ENCODE data around the gene MTCH1.
"Not testable (repeated sequence)": the region's sequence is repeated elsewhere in the genome, so short reads cannot be mapped to it uniquely, and the experiment has no call there.

The MTCH1 gene

DNA sequence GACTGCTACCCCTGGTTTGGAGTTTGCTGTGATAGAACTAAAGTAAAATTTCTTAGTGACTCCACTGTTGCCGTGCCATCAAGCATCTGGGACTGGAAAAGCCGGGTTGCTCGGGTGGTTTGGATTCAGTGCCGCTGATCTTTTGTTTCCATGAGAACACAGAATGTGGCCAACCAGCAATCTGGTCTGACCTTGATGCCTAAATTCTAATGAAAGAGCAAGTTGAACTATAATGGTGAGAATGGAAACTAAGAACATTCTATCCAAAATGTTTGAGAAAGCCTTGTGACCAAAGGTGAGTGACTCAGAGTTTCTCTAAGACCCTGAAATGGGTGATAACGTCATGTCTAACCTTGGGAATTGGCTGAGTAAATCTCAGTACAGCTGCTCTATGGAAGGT, 41.3 kb downstream of the MTCH1 start:
- in situ Hi-C loops (cut with HindIII; ENCODE audit: low pct_unique_long_range_greater_than_20kb, low sequenced_read_pairs), result no loop called here
- DNase-seq (ENCODE audit: low read depth in 1 of 2, low spot score in 1 of 2), result peak; percentile 18 to 51
- no peak for TF ChIP-seq JUND (IDR thresholded peaks at IDR 0.05; ENCODE audit: low read depth)

DNA sequence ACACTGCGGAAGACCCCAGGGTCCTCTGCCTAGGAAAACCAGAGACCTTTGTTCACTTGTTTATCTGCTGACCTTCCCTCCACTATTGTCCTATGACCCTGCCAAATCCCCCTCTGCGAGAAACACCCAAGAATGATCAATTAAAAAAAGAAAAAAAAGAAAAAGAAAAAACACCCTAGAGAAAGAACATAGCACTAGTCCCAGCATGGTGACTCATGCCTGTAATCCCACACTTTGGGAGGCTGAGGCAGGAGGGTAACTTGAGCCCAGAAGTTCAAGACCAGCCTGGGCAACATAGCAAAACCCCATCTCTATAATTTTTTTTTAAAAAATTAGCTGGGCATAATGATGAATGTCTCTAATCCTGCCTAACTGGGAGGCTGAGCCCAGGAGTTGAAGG, 43.7 kb downstream of the MTCH1 start:
- in situ Hi-C loops (cut with HindIII; ENCODE audit: low pct_unique_long_range_greater_than_20kb, low sequenced_read_pairs); DNase-seq (ENCODE audit: low read depth in 1 of 2, low spot score in 1 of 2): not testable (repeated sequence)

DNA sequence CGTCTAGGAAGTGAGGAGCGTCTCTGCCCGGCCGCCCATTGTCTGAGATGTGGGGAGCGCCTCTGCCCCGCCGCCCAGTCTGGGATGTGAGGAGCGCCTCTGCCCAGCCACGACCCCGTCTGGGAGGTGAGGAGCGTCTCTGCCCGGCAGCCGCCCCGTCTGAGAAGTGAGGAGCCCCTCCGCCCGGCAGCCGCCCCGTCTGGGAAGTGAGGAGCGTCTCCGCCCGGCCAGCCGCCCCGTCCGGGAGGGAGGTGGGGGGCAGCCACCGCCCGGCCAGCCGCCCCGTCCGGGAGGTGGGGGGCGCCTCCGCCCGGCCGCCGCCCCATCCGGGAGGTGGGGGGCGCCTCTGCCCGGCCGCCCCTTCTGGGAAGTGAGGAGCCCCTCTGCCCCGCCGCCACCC, 44.4 kb downstream of the MTCH1 start:
- DNase-seq (ENCODE audit: low read depth in 1 of 2, low spot score in 1 of 2); in situ Hi-C loops (cut with HindIII; ENCODE audit: low pct_unique_long_range_greater_than_20kb, low sequenced_read_pairs): not testable (repeated sequence)

DNA sequence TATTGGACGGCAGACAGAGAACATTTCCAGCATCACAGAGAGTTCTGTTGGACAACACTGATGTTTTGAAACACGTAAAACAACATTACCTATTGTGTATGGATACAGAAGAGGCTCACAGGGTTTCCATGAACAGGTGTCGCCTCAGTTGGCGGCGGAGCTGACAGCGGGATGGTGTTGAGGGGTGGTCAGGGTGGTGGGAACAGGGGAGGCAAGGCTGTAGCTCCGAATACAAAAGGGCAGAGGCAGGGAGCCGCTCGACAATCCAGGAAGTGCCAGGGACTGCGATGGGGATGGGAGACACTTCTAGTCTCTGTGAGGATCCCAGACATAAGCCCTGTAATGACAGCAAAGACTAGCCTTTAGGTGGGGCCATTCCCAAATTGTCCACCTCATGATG, 46.0 kb downstream of the MTCH1 start:
- no peak for TF ChIP-seq JUND (IDR thresholded peaks at IDR 0.05; ENCODE audit: low read depth)
- in situ Hi-C loops (cut with HindIII; ENCODE audit: low pct_unique_long_range_greater_than_20kb, low sequenced_read_pairs), result no loop called here
- no peak for DNase-seq (ENCODE audit: low read depth in 1 of 2, low spot score in 1 of 2)

DNA sequence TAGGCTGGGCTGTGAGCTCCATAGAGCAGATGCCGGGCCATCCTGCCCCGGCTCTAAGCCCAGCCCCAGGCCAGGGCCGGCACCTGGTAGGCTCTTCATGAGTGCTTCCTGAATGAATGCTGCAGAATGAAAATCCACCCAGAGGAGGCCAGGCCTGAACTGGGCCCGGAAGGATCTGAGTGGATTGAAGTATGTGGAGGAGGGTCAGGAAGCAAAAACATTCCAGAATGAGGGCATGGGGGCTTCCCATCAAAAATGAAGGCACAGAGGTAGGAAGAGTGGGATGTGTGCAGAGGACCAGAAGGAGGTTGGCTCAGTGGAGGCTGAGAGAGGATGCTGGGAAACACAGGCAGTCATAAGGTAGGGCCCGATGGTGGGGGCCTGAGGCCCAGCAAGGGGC, 47.0 kb downstream of the MTCH1 start:
- DNase-seq (ENCODE audit: low read depth in 1 of 2, low spot score in 1 of 2); in situ Hi-C loops (cut with HindIII; ENCODE audit: low pct_unique_long_range_greater_than_20kb, low sequenced_read_pairs): not testable (repeated sequence)

DNA sequence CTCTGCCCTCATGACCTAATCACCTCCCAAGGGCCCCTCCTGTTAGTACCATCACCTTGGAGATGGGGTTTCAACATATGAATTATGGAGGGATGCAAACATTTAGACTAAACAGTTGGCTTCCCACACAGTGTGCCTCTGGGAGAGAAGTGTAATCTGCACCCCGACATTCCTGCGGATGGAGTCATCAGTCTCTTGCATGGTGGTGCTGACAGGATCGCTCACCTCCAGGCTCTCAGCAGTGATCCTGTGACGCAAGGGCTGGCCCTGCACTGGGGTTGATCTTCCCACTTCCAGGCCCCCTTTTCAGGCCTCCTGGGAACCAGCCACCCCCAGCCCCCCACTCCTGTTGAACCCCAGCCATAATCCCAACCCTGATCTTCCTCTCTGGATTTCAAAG, 47.5 kb downstream of the MTCH1 start:
- in situ Hi-C loops (cut with HindIII; ENCODE audit: low pct_unique_long_range_greater_than_20kb, low sequenced_read_pairs), result no loop called here
- no peak for DNase-seq (ENCODE audit: low read depth in 1 of 2, low spot score in 1 of 2)
- TF ChIP-seq JUND (IDR thresholded peaks at IDR 0.05; ENCODE audit: low read depth), result no peak

DNA sequence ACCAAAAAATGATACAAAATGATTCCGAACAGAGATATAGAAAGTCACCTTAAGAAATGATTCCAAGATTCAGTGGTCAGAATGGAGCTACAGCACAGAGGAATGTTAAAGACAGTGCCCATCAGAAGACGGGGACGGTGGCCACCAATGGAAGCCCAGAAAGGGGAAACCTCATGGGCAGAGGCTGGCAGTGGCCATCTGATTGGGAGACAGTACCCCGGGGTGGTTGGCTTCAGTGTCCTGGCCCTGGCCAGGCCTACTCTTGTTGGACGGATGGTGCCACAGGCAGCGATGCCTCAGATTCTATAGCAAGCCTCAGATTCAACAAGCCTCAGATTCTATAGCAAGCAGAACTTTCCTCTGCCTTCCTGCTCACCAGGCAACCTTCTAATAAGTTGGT, 48.1 kb downstream of the MTCH1 start:
- no peak for TF ChIP-seq JUND (IDR thresholded peaks at IDR 0.05; ENCODE audit: low read depth)
- no peak for DNase-seq (ENCODE audit: low read depth in 1 of 2, low spot score in 1 of 2)
- in situ Hi-C loops (cut with HindIII; ENCODE audit: low pct_unique_long_range_greater_than_20kb, low sequenced_read_pairs), result no loop called here

DNA sequence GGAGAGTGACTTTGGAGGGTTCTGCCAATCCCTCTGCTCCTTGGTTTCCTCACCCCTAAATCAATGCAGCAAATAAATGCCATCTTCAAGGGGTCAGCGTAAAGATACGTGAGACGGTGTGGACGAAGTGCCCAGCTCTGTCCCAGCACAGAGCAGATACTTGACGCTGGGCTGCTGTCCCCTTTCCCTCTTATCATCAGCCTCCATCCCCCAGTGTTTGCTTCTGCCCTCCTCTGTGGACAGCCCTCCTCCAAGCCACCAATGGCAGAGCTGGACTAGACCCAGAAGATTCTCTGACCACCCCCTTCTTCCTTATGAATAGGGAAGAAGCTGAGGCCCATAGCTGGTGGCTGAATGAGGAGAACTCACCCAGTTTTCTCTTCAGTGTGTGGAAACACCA, 49.2 kb downstream of the MTCH1 start:
- TF ChIP-seq JUND (IDR thresholded peaks at IDR 0.05; ENCODE audit: low read depth), result no peak
- no peak for DNase-seq (ENCODE audit: low read depth in 1 of 2, low spot score in 1 of 2)
- in situ Hi-C loops (cut with HindIII; ENCODE audit: low pct_unique_long_range_greater_than_20kb, low sequenced_read_pairs), result no loop called here

DNA sequence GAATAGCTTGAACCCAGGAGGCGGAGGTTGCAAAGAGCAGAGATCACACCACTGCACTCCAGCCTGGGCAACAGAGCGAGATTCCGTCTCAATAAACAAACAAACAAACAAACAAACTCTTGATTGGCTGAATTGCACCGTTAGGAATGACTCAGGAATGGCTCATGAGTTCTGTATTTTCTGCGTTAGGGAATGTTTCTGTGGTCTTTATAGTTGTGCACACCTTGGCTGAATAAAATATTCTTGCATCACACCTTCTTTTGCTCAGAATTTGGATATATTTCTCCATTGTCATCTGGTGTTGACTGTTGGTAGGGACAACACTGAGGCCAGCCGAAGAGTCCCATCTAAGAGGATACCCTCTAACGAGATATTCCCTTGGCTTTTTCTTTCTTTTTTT, 51.1 kb downstream of the MTCH1 start:
- in situ Hi-C loops (cut with HindIII; ENCODE audit: low pct_unique_long_range_greater_than_20kb, low sequenced_read_pairs), result no loop called here
- no peak for DNase-seq (ENCODE audit: low read depth in 1 of 2, low spot score in 1 of 2)
- TF ChIP-seq JUND (IDR thresholded peaks at IDR 0.05; ENCODE audit: low read depth), result no peak

DNA sequence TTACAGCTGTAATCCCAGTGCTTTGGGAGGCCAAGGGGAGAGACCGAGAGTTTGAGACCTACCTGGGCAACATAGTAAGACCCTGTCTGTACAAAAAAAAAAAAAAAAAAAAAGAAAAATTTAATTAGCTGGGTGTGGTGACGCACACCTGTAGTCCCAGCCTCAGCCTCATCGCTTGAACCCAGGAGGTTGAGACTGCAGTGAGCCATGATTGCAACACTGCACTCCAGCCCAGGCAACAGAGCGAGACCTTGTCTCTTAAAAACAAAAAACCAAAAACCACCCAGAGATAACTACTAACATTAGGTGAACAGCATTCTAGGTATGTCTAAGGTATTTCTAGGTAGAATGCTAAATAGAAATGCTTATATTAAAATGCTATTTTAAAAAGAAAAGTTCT, 52.5 kb downstream of the MTCH1 start:
- DNase-seq (ENCODE audit: low read depth in 1 of 2, low spot score in 1 of 2), result no peak
- in situ Hi-C loops (cut with HindIII; ENCODE audit: low pct_unique_long_range_greater_than_20kb, low sequenced_read_pairs), result no loop called here

DNA sequence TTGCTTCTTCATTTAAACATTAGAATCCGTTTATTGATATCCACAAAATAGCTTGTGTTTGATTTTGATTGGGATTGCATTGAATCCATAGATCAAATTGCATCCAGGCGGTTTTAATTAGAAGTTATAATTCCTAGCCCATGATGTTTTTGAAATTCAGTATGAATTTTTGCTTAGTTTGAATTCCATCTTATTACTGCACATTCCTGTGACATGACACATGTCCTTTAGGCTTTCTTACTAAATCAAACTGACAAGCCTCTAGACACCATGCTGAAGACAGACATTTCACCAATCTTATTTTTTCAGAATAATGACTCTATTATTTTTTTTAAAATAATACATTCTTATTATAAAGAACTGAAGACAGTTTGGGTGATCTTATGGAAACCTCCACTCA, 52.9 kb downstream of the MTCH1 start:
- no peak for DNase-seq (ENCODE audit: low read depth in 1 of 2, low spot score in 1 of 2)
- no peak for TF ChIP-seq JUND (IDR thresholded peaks at IDR 0.05; ENCODE audit: low read depth)
- in situ Hi-C loops (cut with HindIII; ENCODE audit: low pct_unique_long_range_greater_than_20kb, low sequenced_read_pairs), result no loop called here

More for the DNA sequence above, 52.5 kb downstream of the MTCH1 start:
- TF ChIP-seq JUND (IDR thresholded peaks at IDR 0.05; ENCODE audit: low read depth), result no peak

DNA sequence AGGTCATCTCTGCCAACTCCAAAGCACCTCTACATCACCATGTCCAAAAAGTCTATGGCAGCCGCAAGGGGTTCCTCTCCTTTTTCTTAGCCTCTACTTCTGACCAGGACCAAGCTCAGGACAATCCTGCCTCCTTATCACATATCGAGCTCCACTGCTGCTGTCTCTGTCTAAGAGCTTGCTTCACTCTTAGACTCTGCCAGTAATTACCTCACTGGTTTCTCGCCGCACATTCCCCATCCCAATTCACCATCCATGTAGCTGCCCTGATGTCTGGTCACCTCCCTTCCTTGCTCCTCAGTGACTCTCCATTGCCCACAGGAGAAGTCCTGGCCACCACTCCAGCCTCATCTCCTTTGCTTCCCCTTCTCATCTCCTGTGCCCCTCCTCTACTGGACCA, 55.5 kb downstream of the MTCH1 start:
- no peak for TF ChIP-seq JUND (IDR thresholded peaks at IDR 0.05; ENCODE audit: low read depth)
- in situ Hi-C loops (cut with HindIII; ENCODE audit: low pct_unique_long_range_greater_than_20kb, low sequenced_read_pairs), result no loop called here
- no peak for DNase-seq (ENCODE audit: low read depth in 1 of 2, low spot score in 1 of 2)

DNA sequence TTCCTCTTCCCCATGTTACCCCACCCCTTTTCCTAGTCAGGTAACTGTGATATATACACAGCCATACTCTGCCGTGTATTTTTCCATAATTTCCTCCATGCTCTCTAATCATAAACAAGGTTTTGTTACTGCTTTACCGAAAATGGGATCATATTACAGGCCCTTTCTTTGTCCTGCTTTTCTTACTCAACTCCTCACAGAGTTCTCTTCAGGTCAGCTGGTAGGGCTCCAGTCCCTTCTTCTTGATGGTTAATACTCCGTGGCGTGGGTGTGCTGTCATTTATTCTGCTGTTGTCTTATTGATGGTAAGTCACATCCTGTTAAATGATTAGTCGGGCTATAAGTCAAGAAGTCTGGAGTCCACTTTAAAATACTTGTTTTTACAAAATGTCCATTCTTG, 56.4 kb downstream of the MTCH1 start:
- no peak for TF ChIP-seq JUND (IDR thresholded peaks at IDR 0.05; ENCODE audit: low read depth)
- in situ Hi-C loops (cut with HindIII; ENCODE audit: low pct_unique_long_range_greater_than_20kb, low sequenced_read_pairs), result no loop called here
- DNase-seq (ENCODE audit: low read depth in 1 of 2, low spot score in 1 of 2), result no peak

DNA sequence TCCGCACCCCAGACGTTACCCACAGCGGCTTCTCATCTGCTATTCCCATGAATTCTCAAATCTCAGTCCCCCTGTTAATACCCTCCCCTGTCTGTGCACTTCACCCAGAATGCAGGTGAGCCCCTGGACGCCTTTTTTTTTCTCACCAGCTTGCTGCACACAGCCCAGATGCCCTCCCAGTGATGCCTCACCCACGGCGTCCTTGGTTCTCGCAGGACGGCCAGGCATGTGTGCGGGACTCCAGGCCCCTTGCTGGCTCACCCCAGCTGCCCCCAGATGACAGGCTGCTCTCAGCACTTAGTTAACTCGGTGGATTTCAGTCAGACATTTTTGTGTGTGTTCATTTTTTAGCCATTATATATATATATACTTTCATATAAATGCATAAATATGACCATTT, 56.8 kb downstream of the MTCH1 start:
- in situ Hi-C loops (cut with HindIII; ENCODE audit: low pct_unique_long_range_greater_than_20kb, low sequenced_read_pairs), result no loop called here
- DNase-seq (ENCODE audit: low read depth in 1 of 2, low spot score in 1 of 2), result no peak
- no peak for TF ChIP-seq JUND (IDR thresholded peaks at IDR 0.05; ENCODE audit: low read depth)

DNA sequence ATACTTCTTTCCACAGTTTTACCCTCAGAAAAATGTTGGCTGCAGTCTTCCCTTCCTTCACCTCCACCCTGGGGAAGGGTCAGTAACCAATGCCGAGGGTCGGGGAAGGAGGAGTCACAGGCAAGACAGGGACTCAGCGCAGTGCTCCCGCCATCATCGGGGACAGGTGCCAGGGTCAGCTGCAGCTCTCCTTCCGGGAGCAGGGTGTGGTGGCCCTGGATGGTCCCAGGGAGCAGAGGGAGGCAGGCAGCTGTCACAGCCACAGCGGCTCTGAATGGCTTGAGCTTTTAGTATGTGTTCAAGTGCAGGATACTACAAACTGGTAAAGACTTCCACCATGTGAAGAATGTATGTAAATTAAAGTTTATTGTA, 57.5 kb downstream of the MTCH1 start:
- no peak for DNase-seq (ENCODE audit: low read depth in 1 of 2, low spot score in 1 of 2)
- no peak for TF ChIP-seq JUND (IDR thresholded peaks at IDR 0.05; ENCODE audit: low read depth)
- in situ Hi-C loops (cut with HindIII; ENCODE audit: low pct_unique_long_range_greater_than_20kb, low sequenced_read_pairs), result no loop called here
